ENCODE measurements around the gene AGFG1.

The AGFG1 gene, protein sequence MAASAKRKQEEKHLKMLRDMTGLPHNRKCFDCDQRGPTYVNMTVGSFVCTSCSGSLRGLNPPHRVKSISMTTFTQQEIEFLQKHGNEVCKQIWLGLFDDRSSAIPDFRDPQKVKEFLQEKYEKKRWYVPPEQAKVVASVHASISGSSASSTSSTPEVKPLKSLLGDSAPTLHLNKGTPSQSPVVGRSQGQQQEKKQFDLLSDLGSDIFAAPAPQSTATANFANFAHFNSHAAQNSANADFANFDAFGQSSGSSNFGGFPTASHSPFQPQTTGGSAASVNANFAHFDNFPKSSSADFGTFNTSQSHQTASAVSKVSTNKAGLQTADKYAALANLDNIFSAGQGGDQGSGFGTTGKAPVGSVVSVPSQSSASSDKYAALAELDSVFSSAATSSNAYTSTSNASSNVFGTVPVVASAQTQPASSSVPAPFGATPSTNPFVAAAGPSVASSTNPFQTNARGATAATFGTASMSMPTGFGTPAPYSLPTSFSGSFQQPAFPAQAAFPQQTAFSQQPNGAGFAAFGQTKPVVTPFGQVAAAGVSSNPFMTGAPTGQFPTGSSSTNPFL

DNA sequence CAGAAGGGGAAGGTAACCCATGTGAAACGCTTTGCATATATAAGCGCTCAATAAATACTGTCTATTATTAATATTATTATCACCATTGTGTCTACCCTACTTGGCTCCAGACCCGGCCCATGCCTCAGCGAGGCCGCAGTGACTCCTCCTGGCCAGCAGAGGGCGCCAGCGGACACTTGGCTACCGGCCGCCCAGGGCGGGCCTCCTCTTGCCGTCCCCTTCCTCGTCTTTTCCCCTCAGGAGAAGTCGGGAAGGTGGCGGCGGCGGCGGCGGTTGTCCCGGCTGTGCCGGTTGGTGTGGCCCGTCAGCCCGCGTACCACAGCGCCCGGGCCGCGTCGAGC is at the start of gene AGFG1:
Gene AGFG1 (plus strand): TSS at position 233 of the 341 bp plus-strand sequence. CDS start 266 bp downstream, outside the sequence.
- H3K9me3 ChIP-seq (ENCODE audit: control insufficient read depth, insufficient read depth, low read length): no peaks in the 10 kb centered on the region
- H3K4me3 ChIP-seq (ENCODE audit: low read depth, low read length): peak within 1 kb of the TSS; percentile 91
- H3K36me3 ChIP-seq (ENCODE audit: control insufficient read depth, insufficient read depth, low read length): no peaks in the 10 kb centered on the region
- H3K9ac ChIP-seq (ENCODE audit: low read depth, low read length): peak within 1 kb of the TSS; percentile 81
- peak within 1 kb of the TSS; percentile 87 for H3K27ac ChIP-seq (ENCODE audit: low read depth, low read length)
- peaks cover 16% of the 10 kb centered on the region; the same call in 1 of the 2 replicates for H3K4me1 ChIP-seq (ENCODE audit: control insufficient read depth, insufficient read depth, low read length)
- no peaks in the 10 kb centered on the region for H3K27me3 ChIP-seq (ENCODE audit: control insufficient read depth, insufficient read depth, low read length)

DNA sequence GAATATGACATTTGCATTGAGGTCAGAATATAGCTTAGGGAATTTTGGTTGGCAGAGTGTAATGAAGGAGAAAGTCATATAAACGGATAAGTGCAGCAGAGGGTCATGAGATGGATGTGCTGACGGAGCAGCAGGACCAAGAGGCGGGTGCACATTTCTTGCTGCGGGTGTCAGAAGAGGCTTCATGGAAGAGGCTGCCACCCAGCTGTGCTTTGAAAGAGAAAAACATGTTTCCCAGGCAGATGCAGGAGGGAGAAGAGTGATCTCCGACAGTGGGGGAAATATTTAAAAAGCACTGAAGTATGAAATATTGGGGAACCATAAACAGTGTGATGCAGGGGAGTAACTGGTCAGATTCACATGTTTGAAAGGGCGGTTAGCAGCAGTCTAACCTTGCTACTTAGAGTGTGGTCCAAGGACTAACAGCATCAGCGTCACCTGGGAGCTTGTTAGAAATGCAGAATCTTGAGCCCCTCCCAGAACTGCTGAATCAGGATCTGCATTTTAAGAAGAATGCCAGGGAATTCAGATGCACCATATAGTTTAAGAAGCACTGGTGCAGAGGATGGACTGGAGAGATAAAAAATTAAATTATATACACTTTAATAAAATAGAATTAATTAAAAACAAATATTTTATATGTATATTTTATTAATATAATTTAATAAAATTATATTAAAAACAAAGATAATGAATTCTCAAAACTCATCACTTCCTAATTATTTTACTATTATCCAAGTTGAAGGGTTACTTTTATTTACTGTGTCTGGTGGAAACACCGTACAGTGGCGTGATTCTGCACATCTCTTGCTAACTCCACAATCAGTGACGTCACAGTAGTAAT is 48.1 kb upstream of the AGFG1 start:
- peaks cover 6% of the 10 kb centered on the region; the same call in 1 of the 2 replicates for H3K4me1 ChIP-seq (ENCODE audit: control insufficient read depth, insufficient read depth, low read length)
- no peak overlapping the region for H3K4me3 ChIP-seq (ENCODE audit: low read depth, low read length)
- no peak overlapping the region for H3K9ac ChIP-seq (ENCODE audit: low read depth, low read length)
- H3K27me3 ChIP-seq (ENCODE audit: control insufficient read depth, insufficient read depth, low read length): no peaks in the 10 kb centered on the region
- H3K36me3 ChIP-seq (ENCODE audit: control insufficient read depth, insufficient read depth, low read length): no peaks in the 10 kb centered on the region
- no peaks in the 10 kb centered on the region for H3K9me3 ChIP-seq (ENCODE audit: control insufficient read depth, insufficient read depth, low read length)
- no peak overlapping the region for H3K27ac ChIP-seq (ENCODE audit: low read depth, low read length)

DNA sequence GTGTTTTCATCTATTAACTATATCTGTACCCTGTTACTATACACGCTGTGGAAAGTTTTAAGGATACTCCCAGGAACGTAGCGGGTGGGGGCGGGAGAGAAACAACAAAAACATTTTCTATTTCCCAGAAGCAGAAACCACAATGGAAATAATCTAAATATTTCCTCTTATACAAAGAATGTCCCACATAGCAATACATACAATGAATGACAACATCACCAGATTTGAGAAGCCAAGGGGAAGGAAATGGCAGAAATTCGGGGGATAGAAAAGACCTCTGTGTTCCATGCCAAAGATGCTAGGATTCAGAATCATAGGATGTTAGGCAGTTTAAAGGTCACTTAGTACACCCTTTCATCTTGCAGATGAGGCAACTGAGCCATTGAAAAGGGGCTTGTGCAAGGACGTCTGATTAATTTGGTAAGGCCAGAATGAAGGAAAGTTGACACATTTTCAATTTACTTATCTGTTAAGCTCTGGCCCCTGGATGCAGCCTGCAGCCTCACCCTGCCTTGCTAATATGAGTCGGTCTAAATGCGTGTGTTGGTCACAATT is 43.1 kb upstream of the AGFG1 start:
- Histone ChIP-seq H3K27me3 (ENCODE audit: control insufficient read depth, insufficient read depth, low read length) (no peaks in the 10 kb centered on the region), H3K4me1 (ENCODE audit: control insufficient read depth, insufficient read depth, low read length) (0 out of 2 replicates have a peak, but pooled peaks cover 1% of the 10 kb centered on the region), H3K36me3 (ENCODE audit: control insufficient read depth, insufficient read depth, low read length) (no peaks in the 10 kb centered on the region), H3K4me3 (ENCODE audit: low read depth, low read length) (no peak overlapping the region), H3K9ac (ENCODE audit: low read depth, low read length) (no peak overlapping the region), H3K27ac (ENCODE audit: low read depth, low read length) (no peak overlapping the region), H3K9me3 (ENCODE audit: control insufficient read depth, insufficient read depth, low read length) (peaks cover 11% of the 10 kb centered on the region)

DNA sequence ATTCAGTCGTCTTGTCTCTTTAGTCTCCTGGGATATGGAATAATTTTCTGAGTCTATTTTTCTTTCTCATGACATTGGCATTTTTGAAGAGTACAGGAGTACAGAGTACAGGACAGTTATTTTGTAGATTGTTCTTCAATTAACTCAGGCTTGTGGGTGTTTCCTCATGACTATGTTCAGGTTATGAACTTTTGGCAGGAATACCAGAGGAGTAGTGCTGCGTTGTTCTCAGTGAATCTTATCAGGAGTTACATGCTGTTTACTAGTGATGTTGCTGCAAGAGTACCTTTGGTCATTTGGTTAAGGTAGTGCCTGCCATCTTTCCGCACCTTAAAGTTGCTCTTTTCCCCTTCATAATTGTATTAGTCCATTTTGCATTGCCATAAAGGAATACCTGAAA is 41.3 kb upstream of the AGFG1 start:
- Histone ChIP-seq H3K27ac (ENCODE audit: low read depth, low read length) (no peak overlapping the region), H3K9me3 (ENCODE audit: control insufficient read depth, insufficient read depth, low read length) (peaks cover 15% of the 10 kb centered on the region), H3K36me3 (ENCODE audit: control insufficient read depth, insufficient read depth, low read length) (no peaks in the 10 kb centered on the region), H3K9ac (ENCODE audit: low read depth, low read length) (no peak overlapping the region), H3K4me1 (ENCODE audit: control insufficient read depth, insufficient read depth, low read length) (no peaks in the 10 kb centered on the region), H3K27me3 (ENCODE audit: control insufficient read depth, insufficient read depth, low read length) (no peaks in the 10 kb centered on the region), H3K4me3 (ENCODE audit: low read depth, low read length) (no peak overlapping the region)

DNA sequence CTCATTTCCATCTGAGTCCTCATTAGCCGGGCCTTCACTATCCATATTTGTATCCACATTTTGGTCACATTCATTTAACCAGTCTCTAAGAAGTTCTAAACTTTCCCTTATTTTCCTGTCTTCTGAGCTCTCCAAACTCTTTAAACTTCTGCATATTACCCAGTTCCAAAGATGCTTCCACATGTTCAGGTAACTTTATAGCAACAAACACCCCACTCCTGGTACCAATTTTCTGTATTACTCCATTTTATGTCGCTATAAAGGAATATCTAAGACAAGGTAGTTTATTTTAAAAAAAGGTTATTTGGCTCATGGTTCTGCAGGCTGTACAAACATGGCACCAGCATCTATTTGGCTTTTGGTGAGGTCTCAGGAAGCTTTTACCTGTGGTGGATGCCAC is 38.8 kb upstream of the AGFG1 start:
- Histone ChIP-seq H3K27ac (ENCODE audit: low read depth, low read length) (no peak overlapping the region), H3K9me3 (ENCODE audit: control insufficient read depth, insufficient read depth, low read length) (peaks cover 15% of the 10 kb centered on the region), H3K9ac (ENCODE audit: low read depth, low read length) (no peak overlapping the region), H3K36me3 (ENCODE audit: control insufficient read depth, insufficient read depth, low read length) (no peaks in the 10 kb centered on the region), H3K4me1 (ENCODE audit: control insufficient read depth, insufficient read depth, low read length) (no peaks in the 10 kb centered on the region), H3K4me3 (ENCODE audit: low read depth, low read length) (no peak overlapping the region), H3K27me3 (ENCODE audit: control insufficient read depth, insufficient read depth, low read length) (no peaks in the 10 kb centered on the region)

DNA sequence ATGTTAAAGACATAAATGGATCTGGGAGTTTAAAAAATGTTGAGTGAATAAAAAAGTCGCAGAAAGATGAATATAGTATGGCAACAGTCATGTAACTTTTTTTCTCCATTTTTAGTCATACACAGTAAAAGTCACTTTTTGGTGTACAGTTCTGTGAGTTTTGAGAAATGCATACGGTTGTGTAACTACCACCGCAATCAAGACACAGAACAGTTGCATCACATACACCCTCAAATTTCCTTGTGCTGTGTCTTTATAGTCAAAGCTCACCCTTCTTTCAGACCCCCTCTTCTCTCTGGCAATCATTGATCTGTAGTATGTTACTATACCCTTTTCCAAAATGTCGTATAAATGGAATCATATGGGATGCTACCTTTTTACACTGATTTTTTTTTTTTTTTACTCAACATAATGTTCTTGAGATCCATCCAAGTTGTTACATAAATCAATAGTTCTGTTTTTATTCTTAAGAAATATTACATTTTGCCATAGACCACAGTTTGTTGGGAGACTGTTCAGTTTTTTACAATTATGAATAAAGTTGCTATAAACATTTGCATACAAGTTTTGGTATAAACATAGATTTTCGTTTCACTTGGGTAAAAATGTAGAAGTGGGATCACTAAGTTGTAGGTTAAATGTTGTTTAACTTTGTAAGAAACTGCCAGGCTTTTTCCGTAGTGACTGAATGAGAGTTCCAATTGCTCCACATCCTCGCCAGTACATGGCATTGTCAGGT is 35.4 kb upstream of the AGFG1 start:
- no peak overlapping the region for H3K9ac ChIP-seq (ENCODE audit: low read depth, low read length)
- H3K27me3 ChIP-seq (ENCODE audit: control insufficient read depth, insufficient read depth, low read length): no peaks in the 10 kb centered on the region
- no peaks in the 10 kb centered on the region for H3K36me3 ChIP-seq (ENCODE audit: control insufficient read depth, insufficient read depth, low read length)
- H3K9me3 ChIP-seq (ENCODE audit: control insufficient read depth, insufficient read depth, low read length): peaks cover 15% of the 10 kb centered on the region
- no peaks in the 10 kb centered on the region for H3K4me1 ChIP-seq (ENCODE audit: control insufficient read depth, insufficient read depth, low read length)
- no peak overlapping the region for H3K27ac ChIP-seq (ENCODE audit: low read depth, low read length)
- no peak overlapping the region for H3K4me3 ChIP-seq (ENCODE audit: low read depth, low read length)

DNA sequence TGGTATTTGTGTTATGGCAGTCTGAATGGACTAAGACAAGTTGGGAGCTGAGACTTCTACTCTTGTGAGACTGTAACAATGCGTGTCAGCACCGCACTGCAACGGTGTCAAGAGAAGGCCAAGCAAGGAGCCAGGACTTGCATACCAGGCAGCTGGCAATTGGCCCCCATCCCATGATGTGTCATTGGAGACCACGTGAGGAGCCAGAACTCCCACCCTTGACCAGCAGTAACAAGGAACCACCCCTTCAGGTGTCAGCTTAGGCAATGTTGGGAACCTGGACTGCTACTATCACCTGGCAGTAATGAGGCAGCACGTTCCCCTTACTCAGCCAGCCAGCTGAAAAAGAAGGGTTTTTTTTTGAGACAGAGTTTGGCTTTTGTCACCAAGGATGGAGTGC is 32.7 kb upstream of the AGFG1 start:
- no peaks in the 10 kb centered on the region for H3K36me3 ChIP-seq (ENCODE audit: control insufficient read depth, insufficient read depth, low read length)
- no peak overlapping the region for H3K4me3 ChIP-seq (ENCODE audit: low read depth, low read length)
- peaks cover 7% of the 10 kb centered on the region; the same call in 1 of the 2 replicates for H3K4me1 ChIP-seq (ENCODE audit: control insufficient read depth, insufficient read depth, low read length)
- no peaks in the 10 kb centered on the region for H3K27me3 ChIP-seq (ENCODE audit: control insufficient read depth, insufficient read depth, low read length)
- H3K9ac ChIP-seq (ENCODE audit: low read depth, low read length): no peak overlapping the region
- H3K27ac ChIP-seq (ENCODE audit: low read depth, low read length): no peak overlapping the region
- no peaks in the 10 kb centered on the region for H3K9me3 ChIP-seq (ENCODE audit: control insufficient read depth, insufficient read depth, low read length)

DNA sequence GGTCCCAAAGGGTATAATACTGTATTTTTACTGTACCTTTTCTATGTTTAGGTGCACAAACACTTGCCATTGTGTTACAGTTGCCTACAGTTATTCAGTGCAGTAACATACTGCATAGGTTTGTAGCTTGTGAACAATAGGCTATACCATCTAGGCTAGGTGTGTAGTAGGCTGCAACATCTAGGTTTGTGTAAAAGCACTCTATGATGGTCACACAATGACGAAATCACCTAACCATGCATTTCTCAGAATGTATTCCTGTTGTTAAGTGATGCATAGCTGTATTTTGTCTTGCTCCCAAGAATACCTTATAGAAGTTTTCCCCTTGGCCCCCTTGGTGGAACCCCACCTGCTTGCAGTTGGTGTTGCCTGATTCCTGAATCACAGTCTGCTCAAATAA is 29.3 kb upstream of the AGFG1 start:
- H3K36me3 ChIP-seq (ENCODE audit: control insufficient read depth, insufficient read depth, low read length): no peaks in the 10 kb centered on the region
- no peak overlapping the region for H3K9ac ChIP-seq (ENCODE audit: low read depth, low read length)
- peaks cover 9% of the 10 kb centered on the region; the same call in 1 of the 2 replicates for H3K4me1 ChIP-seq (ENCODE audit: control insufficient read depth, insufficient read depth, low read length)
- H3K4me3 ChIP-seq (ENCODE audit: low read depth, low read length): no peak overlapping the region
- H3K9me3 ChIP-seq (ENCODE audit: control insufficient read depth, insufficient read depth, low read length): no peaks in the 10 kb centered on the region
- no peaks in the 10 kb centered on the region for H3K27me3 ChIP-seq (ENCODE audit: control insufficient read depth, insufficient read depth, low read length)
- no peak overlapping the region for H3K27ac ChIP-seq (ENCODE audit: low read depth, low read length)

DNA sequence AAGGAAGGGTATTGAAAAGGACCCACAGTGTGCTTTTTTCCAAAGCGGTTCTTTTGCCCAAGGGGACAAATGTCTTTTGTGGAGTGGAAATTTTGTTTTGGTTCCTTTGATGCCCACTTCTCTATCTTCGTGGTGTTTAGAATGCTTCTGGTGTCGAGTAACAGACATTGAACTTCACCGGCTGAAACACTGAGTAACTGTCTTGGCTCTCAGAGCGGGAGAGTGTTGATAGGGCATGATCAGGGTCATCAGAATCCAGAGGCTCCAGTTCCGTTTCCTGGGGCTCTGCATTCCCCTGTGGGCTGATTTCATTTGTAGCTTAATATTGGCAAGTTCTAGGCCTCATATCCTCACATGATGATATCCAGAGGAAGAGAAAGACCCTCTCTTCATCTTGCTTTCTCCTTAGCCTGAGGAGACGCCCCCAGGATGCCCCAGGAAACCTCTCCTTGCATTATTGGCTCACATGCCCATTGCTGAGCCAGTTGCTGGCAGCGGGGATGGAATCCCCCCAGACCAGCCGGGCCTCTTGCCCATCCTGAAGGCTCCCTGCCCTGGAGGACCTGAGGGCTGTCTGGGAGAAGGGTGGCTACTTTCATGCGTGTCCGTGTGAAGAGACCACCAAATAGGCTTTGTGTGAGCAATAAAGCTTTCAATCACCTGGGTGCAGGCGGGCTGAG is 27.9 kb upstream of the AGFG1 start:
- no peaks in the 10 kb centered on the region for H3K27me3 ChIP-seq (ENCODE audit: control insufficient read depth, insufficient read depth, low read length)
- peaks cover 9% of the 10 kb centered on the region; the same call in 1 of the 2 replicates for H3K4me1 ChIP-seq (ENCODE audit: control insufficient read depth, insufficient read depth, low read length)
- no peaks in the 10 kb centered on the region for H3K36me3 ChIP-seq (ENCODE audit: control insufficient read depth, insufficient read depth, low read length)
- H3K27ac ChIP-seq (ENCODE audit: low read depth, low read length): no peak overlapping the region
- H3K9ac ChIP-seq (ENCODE audit: low read depth, low read length): no peak overlapping the region
- no peaks in the 10 kb centered on the region for H3K9me3 ChIP-seq (ENCODE audit: control insufficient read depth, insufficient read depth, low read length)
- H3K4me3 ChIP-seq (ENCODE audit: low read depth, low read length): no peak overlapping the region

DNA sequence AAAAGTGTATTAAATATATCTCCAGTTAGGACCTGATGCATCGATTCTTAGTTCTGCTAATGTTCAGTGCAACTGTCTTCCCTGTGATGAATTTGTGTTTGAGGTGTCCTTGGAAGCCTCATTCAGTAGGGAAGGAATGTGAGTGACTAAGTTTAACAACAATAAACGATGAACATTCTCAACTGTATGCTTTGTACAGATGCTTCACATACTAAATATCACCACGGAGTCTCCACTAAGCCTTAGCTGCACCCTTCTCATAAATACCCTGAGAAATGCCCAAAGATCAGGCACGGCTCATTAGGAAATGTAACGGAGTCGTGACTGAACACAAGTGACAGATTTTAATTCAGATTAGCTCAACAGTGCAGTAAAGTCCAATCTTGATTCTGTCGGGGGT is 24.4 kb upstream of the AGFG1 start:
- Histone ChIP-seq H3K4me1 (ENCODE audit: control insufficient read depth, insufficient read depth, low read length) (peaks cover 9% of the 10 kb centered on the region; the same call in 1 of the 2 replicates), H3K27ac (ENCODE audit: low read depth, low read length) (no peak overlapping the region), H3K36me3 (ENCODE audit: control insufficient read depth, insufficient read depth, low read length) (no peaks in the 10 kb centered on the region), H3K9me3 (ENCODE audit: control insufficient read depth, insufficient read depth, low read length) (no peaks in the 10 kb centered on the region), H3K9ac (ENCODE audit: low read depth, low read length) (no peak overlapping the region), H3K4me3 (ENCODE audit: low read depth, low read length) (no peak overlapping the region), H3K27me3 (ENCODE audit: control insufficient read depth, insufficient read depth, low read length) (no peaks in the 10 kb centered on the region)
